PC-3 (cell line): Measurements from ENCODE around the gene CERT1.

Experiments used
- EZH2 ChIP-seq: fragments of 300-600 bp; sonication (generic); IDR thresholded peaks from one replicate; pipeline ENCODE4 v1.6.1; 2017; ENCODE audit warnings: antibody characterized with exemption, mild to moderate bottlenecking, low read length; ENCODE audit not compliant: unreplicated experiment
- EZH2phosphoT487 ChIP-seq: fragments of 300-600 bp; sonication (generic); IDR thresholded peaks from 2 replicates; pipeline ENCODE4 v1.6.1; 2018; ENCODE audit warnings: mild to moderate bottlenecking, antibody characterized with exemption, low read length, borderline replicate concordance
- TF ChIP-seq, protein P1 (sequence below): fragments of 300-600 bp; sonication (generic); conservative IDR thresholded peaks from 2 replicates; pipeline ENCODE4 v1.5.1; 2017; ENCODE audit warnings: antibody characterized with exemption, low read depth, mild to moderate bottlenecking, low read length

DNA sequence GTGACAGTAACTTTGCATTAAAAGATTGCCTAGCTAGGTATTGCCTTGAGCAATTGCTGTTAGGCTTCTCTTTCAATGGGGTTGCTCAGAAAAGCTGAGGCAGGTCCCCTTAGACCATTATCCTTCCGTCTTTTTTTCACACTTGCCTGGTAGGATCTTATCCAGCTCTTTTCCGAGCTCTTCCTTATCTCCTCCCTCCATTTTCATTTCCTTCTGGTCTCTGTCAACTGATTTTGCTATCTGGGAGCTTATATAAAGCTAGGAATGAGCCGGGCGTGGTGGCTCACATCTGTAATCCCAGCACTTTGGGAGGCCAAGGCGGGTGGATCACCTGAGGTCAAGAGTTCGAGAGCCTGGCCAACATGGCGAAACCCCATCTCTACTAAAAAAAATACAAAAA lies 181.0 kb downstream of the CERT1 start:
- TF ChIP-seq, protein P1, sequence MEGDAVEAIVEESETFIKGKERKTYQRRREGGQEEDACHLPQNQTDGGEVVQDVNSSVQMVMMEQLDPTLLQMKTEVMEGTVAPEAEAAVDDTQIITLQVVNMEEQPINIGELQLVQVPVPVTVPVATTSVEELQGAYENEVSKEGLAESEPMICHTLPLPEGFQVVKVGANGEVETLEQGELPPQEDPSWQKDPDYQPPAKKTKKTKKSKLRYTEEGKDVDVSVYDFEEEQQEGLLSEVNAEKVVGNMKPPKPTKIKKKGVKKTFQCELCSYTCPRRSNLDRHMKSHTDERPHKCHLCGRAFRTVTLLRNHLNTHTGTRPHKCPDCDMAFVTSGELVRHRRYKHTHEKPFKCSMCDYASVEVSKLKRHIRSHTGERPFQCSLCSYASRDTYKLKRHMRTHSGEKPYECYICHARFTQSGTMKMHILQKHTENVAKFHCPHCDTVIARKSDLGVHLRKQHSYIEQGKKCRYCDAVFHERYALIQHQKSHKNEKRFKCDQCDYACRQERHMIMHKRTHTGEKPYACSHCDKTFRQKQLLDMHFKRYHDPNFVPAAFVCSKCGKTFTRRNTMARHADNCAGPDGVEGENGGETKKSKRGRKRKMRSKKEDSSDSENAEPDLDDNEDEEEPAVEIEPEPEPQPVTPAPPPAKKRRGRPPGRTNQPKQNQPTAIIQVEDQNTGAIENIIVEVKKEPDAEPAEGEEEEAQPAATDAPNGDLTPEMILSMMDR, result no peak
- TF ChIP-seq EZH2 (no peak), EZH2phosphoT487 (no peak)
